Stimulated activated CD4-positive, alpha-beta T cell treated with anti-CD3 and anti-CD28 coated beads, Interleukin-15, amount 100 ng/mL, for 1 hour (primary cell): ENCODE measurements around the gene CST9.

Source experiments
- DNase-seq, 2 donors: peaks; one replicate each; pipeline ENCODE4 v3.0.0-alpha.2; 2020; ENCODE audit warnings: low read depth in 1 of 2, low spot score in 1 of 2

Gene CST9

DNA sequence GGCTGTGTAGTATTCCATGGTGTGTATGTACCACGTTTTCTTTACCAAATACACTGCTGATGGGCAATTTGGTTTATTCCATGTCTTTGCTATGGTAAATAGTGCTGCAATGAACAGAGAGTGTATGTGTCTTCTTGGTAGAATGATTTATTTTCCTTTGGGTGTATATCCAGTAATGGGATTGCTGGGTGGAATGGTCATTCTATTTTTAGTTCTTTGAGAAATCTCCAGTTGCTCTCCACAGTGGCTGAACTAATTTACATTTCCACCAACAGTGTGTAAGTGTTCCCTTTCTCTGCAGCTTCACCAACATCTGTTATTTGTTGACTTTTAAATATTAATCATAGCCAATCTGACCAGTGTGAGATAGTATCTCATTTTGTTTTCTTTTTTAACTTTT is 51.3 kb downstream of the CST9 start:
- DNase-seq = no peak
